Measurements from ENCODE around the gene MME.

The MME gene

GRCh38 chr3:155154255-155154654, 74.1 kb downstream of the MME start:
- H3K4me3 ChIP-seq (ENCODE audit: low read length in 2 of 2): no peak overlapping the region
- no peak overlapping the region for H2AFZ ChIP-seq (ENCODE audit: low read length)
- no peak overlapping the region for H3K27ac ChIP-seq (replicated peaks; ENCODE audit: low read length)
- H2BK12ac ChIP-seq (ENCODE audit: low read length): no peak overlapping the region
- no peak overlapping the region for H3K14ac ChIP-seq (ENCODE audit: low read length)
- no peaks in the 10 kb centered on the region for H3K4me1 ChIP-seq (ENCODE audit: control insufficient read depth in 2 of 2, insufficient read depth in 1 of 2, low read depth in 1 of 2, low read length in 2 of 2)
- no peak overlapping the region for H3K9ac ChIP-seq (ENCODE audit: low read depth, low read length, poor library complexity)
- H4K91ac ChIP-seq (ENCODE audit: low read depth, low read length, poor library complexity): no peak overlapping the region
- no peak overlapping the region for H4K8ac ChIP-seq (ENCODE audit: low read depth, low read length)
- no peak for DNase-seq (ENCODE audit: low spot score)
- no peak overlapping the region for H2AK5ac ChIP-seq (ENCODE audit: low read depth, low read length)
- WGBS, 2 donors (ENCODE audit: extremely low coverage in 2 of 2, insufficient read length in 2 of 2, insufficient replicate concordance in 1 of 2): no CpG with 5 or more reads among the region's 3 CpGs
- H3K9me3 ChIP-seq (replicated peaks in 1 of 2; ENCODE audit: control insufficient read depth in 2 of 2, insufficient read depth in 1 of 2, low read depth in 1 of 2, low read length in 2 of 2): no peaks in the 10 kb centered on the region
- H3K36me3 ChIP-seq (replicated peaks in 1 of 2; ENCODE audit: control insufficient read depth in 2 of 2, insufficient read depth in 2 of 2, low read length in 2 of 2): no peaks in the 10 kb centered on the region
- H3K79me1 ChIP-seq (ENCODE audit: low read depth, low read length): no peaks in the 10 kb centered on the region
- H2BK5ac ChIP-seq (ENCODE audit: low read length): no peak overlapping the region
- no peak overlapping the region for H3K23ac ChIP-seq (ENCODE audit: low read depth, low read length, poor library complexity)
- H2BK120ac ChIP-seq (ENCODE audit: low read depth, low read length): no peak overlapping the region
- no peak overlapping the region for H2BK15ac ChIP-seq (ENCODE audit: low read length)
- H3K4ac ChIP-seq (ENCODE audit: low read length): no peak overlapping the region
- H3K4me2 ChIP-seq (ENCODE audit: insufficient read depth, low read length, poor library complexity, severe bottlenecking): no peak overlapping the region
- no peaks in the 10 kb centered on the region for H3K27me3 ChIP-seq (ENCODE audit: control insufficient read depth in 3 of 3, insufficient read depth in 3 of 3, low read depth in 1 of 3, low read length in 3 of 3)
- no peak overlapping the region for H3K18ac ChIP-seq (ENCODE audit: low read length)

- Histone ChIP-seq H2BK5ac (ENCODE audit: low read length) (no peak overlapping the region), H3K27me3 (ENCODE audit: control insufficient read depth in 3 of 3, insufficient read depth in 3 of 3, low read depth in 1 of 3, low read length in 3 of 3) (no peaks in the 10 kb centered on the region), H2AFZ (ENCODE audit: low read length) (no peak overlapping the region), H3K23ac (ENCODE audit: low read depth, low read length, poor library complexity) (no peak overlapping the region), H2AK5ac (ENCODE audit: low read depth, low read length) (no peak overlapping the region), H4K8ac (ENCODE audit: low read depth, low read length) (no peak overlapping the region), H3K18ac (ENCODE audit: low read length) (no peak overlapping the region), H3K36me3 (replicated peaks in 1 of 2; ENCODE audit: control insufficient read depth in 2 of 2, insufficient read depth in 2 of 2, low read length in 2 of 2) (no peaks in the 10 kb centered on the region), H3K14ac (ENCODE audit: low read length) (no peak overlapping the region), H4K91ac (ENCODE audit: low read depth, low read length, poor library complexity) (no peak overlapping the region), H3K4ac (ENCODE audit: low read length) (no peak overlapping the region), H2BK12ac (ENCODE audit: low read length) (no peak overlapping the region), H3K79me1 (ENCODE audit: low read depth, low read length) (no peaks in the 10 kb centered on the region), H2BK15ac (ENCODE audit: low read length) (no peak overlapping the region), H3K9me3 (replicated peaks in 1 of 2; ENCODE audit: control insufficient read depth in 2 of 2, insufficient read depth in 1 of 2, low read depth in 1 of 2, low read length in 2 of 2) (no peaks in the 10 kb centered on the region), H3K27ac (replicated peaks; ENCODE audit: low read length) (no peak overlapping the region), H3K9ac (ENCODE audit: low read depth, low read length, poor library complexity) (no peak overlapping the region), H3K4me2 (ENCODE audit: insufficient read depth, low read length, poor library complexity, severe bottlenecking) (no peak overlapping the region), H3K4me3 (ENCODE audit: low read length in 2 of 2) (no peak overlapping the region), H2BK120ac (ENCODE audit: low read depth, low read length) (no peak overlapping the region), H3K4me1 (ENCODE audit: control insufficient read depth in 2 of 2, insufficient read depth in 1 of 2, low read depth in 1 of 2, low read length in 2 of 2) (no peaks in the 10 kb centered on the region)
- no CpG with 5 or more reads among the region's 9 CpGs for WGBS, 2 donors (ENCODE audit: extremely low coverage in 2 of 2, insufficient read length in 2 of 2, insufficient replicate concordance in 1 of 2)
- no peak for DNase-seq (ENCODE audit: low spot score)
These were observed 78.4 kb downstream of the MME start for GRCh38 chr3:155158346-155159037.

- Histone ChIP-seq H2AK5ac (ENCODE audit: low read depth, low read length) (no peak overlapping the region), H3K27me3 (ENCODE audit: control insufficient read depth in 3 of 3, insufficient read depth in 3 of 3, low read depth in 1 of 3, low read length in 3 of 3) (no peaks in the 10 kb centered on the region), H4K8ac (ENCODE audit: low read depth, low read length) (no peak overlapping the region), H3K4me2 (ENCODE audit: insufficient read depth, low read length, poor library complexity, severe bottlenecking) (no peak overlapping the region), H3K36me3 (replicated peaks in 1 of 2; ENCODE audit: control insufficient read depth in 2 of 2, insufficient read depth in 2 of 2, low read length in 2 of 2) (no peaks in the 10 kb centered on the region), H2BK12ac (ENCODE audit: low read length) (no peak overlapping the region), H3K4me1 (ENCODE audit: control insufficient read depth in 2 of 2, insufficient read depth in 1 of 2, low read depth in 1 of 2, low read length in 2 of 2) (no peaks in the 10 kb centered on the region), H3K23ac (ENCODE audit: low read depth, low read length, poor library complexity) (no peak overlapping the region), H2BK5ac (ENCODE audit: low read length) (no peak overlapping the region), H3K27ac (replicated peaks; ENCODE audit: low read length) (no peak overlapping the region), H3K4me3 (ENCODE audit: low read length in 2 of 2) (no peak overlapping the region), H2BK120ac (ENCODE audit: low read depth, low read length) (no peak overlapping the region), H4K91ac (ENCODE audit: low read depth, low read length, poor library complexity) (no peak overlapping the region), H2BK15ac (ENCODE audit: low read length) (no peak overlapping the region), H3K14ac (ENCODE audit: low read length) (no peak overlapping the region), H2AFZ (ENCODE audit: low read length) (no peak overlapping the region), H3K9me3 (replicated peaks in 1 of 2; ENCODE audit: control insufficient read depth in 2 of 2, insufficient read depth in 1 of 2, low read depth in 1 of 2, low read length in 2 of 2) (no peaks in the 10 kb centered on the region), H3K9ac (ENCODE audit: low read depth, low read length, poor library complexity) (no peak overlapping the region), H3K79me1 (ENCODE audit: low read depth, low read length) (no peaks in the 10 kb centered on the region), H3K4ac (ENCODE audit: low read length) (no peak overlapping the region), H3K18ac (ENCODE audit: low read length) (no peak overlapping the region)
- WGBS, 2 donors (ENCODE audit: extremely low coverage in 2 of 2, insufficient read length in 2 of 2, insufficient replicate concordance in 1 of 2): no CpG with 5 or more reads among the region's 2 CpGs
- no peak for DNase-seq (ENCODE audit: low spot score)
These were observed 79.2 kb downstream of the MME start for GRCh38 chr3:155159301-155159700.

- Histone ChIP-seq H3K79me1 (ENCODE audit: low read depth, low read length) (no peaks in the 10 kb centered on the region), H2BK120ac (ENCODE audit: low read depth, low read length) (no peak overlapping the region), H3K14ac (ENCODE audit: low read length) (no peak overlapping the region), H3K23ac (ENCODE audit: low read depth, low read length, poor library complexity) (no peak overlapping the region), H4K8ac (ENCODE audit: low read depth, low read length) (no peak overlapping the region), H2BK12ac (ENCODE audit: low read length) (no peak overlapping the region), H3K9me3 (replicated peaks in 1 of 2; ENCODE audit: control insufficient read depth in 2 of 2, insufficient read depth in 1 of 2, low read depth in 1 of 2, low read length in 2 of 2) (no peaks in the 10 kb centered on the region), H2AK5ac (ENCODE audit: low read depth, low read length) (no peak overlapping the region), H3K4me1 (ENCODE audit: control insufficient read depth in 2 of 2, insufficient read depth in 1 of 2, low read depth in 1 of 2, low read length in 2 of 2) (no peaks in the 10 kb centered on the region), H4K91ac (ENCODE audit: low read depth, low read length, poor library complexity) (no peak overlapping the region), H3K36me3 (replicated peaks in 1 of 2; ENCODE audit: control insufficient read depth in 2 of 2, insufficient read depth in 2 of 2, low read length in 2 of 2) (no peaks in the 10 kb centered on the region), H3K4me3 (ENCODE audit: low read length in 2 of 2) (no peak overlapping the region), H2BK5ac (ENCODE audit: low read length) (no peak overlapping the region), H2BK15ac (ENCODE audit: low read length) (no peak overlapping the region), H3K9ac (ENCODE audit: low read depth, low read length, poor library complexity) (no peak overlapping the region), H3K4me2 (ENCODE audit: insufficient read depth, low read length, poor library complexity, severe bottlenecking) (no peak overlapping the region), H3K4ac (ENCODE audit: low read length) (no peak overlapping the region), H3K27me3 (ENCODE audit: control insufficient read depth in 3 of 3, insufficient read depth in 3 of 3, low read depth in 1 of 3, low read length in 3 of 3) (no peaks in the 10 kb centered on the region), H3K27ac (replicated peaks; ENCODE audit: low read length) (no peak overlapping the region), H2AFZ (ENCODE audit: low read length) (no peak overlapping the region), H3K18ac (ENCODE audit: low read length) (no peak overlapping the region)
- DNase-seq (ENCODE audit: low spot score): no peak
- WGBS, 2 donors (ENCODE audit: extremely low coverage in 2 of 2, insufficient read length in 2 of 2, insufficient replicate concordance in 1 of 2): no CpG with 5 or more reads among the region's 4 CpGs
These were observed 81.6 kb downstream of the MME start for GRCh38 chr3:155161640-155162292.
